Heart left ventricle (tissue), 16 donors: ENCODE data around the gene FNTB. TPM values are rescaled to one million over a fixed set of nuclear protein-coding genes. Genes with fewer than 3 reads are reported as not detected.

Experiments
- ATAC-seq, 4 donors: fragments of 200-7000 bp; cut with Tn5 transposase; one replicate each; pipeline ENCODE4 v1.9.1; 2020 to 2022; ENCODE audit warnings: moderate library complexity in 4 of 4, mild to moderate bottlenecking in 3 of 4, moderate number of reproducible peaks in 1 of 4
- DNase-seq, 5 donors: peaks; one replicate each; pipeline ENCODE4 v3.0.0-alpha.2; 2020
- H3K27ac ChIP-seq, 12 donors: fragments of 200-600 bp; sonication (generic) in 4 of 12; one replicate each; pipeline versions ENCODE4 v1.5.0 to v1.8.0; 2016 to 2022; ENCODE audit warnings: mild to moderate bottlenecking in 2 of 12
- H3K27me3 ChIP-seq, 9 donors: fragments of 200-600 bp; sonication (generic) in 2 of 9; one replicate each; pipeline versions ENCODE4 v1.5.1 to v1.8.0; 2016 to 2022; ENCODE audit warnings: mild to moderate bottlenecking in 3 of 9
- H3K36me3 ChIP-seq, 9 donors: fragments of 200-600 bp; sonication (generic) in 2 of 9; one replicate each; pipeline versions ENCODE4 v1.5.0 to v1.8.0; 2018 to 2022; ENCODE audit warnings: mild to moderate bottlenecking in 2 of 9
- H3K4me1 ChIP-seq, 12 donors: fragments of 200-600 bp; sonication (generic) in 4 of 12; one replicate each; pipeline versions ENCODE4 v1.5.0 to v1.8.0; 2016 to 2022; ENCODE audit warnings: mild to moderate bottlenecking in 3 of 12
- H3K4me3 ChIP-seq, 12 donors: fragments of 200-600 bp; sonication (generic) in 4 of 12; one replicate each; pipeline versions ENCODE4 v1.5.0 to v1.8.0; 2017 to 2022; ENCODE audit warnings: mild to moderate bottlenecking in 9 of 12, moderate library complexity in 4 of 12
- H3K9me3 ChIP-seq, 12 donors: fragments of 200-600 bp; sonication (generic) in 4 of 12; one replicate each; pipeline versions ENCODE4 v1.5.0 to v1.8.0; 2016 to 2022; ENCODE audit warnings: mild to moderate bottlenecking in 1 of 12
- CTCF ChIP-seq, 12 donors: fragments of 200-600 bp; sonication (generic) in 4 of 12; IDR thresholded peaks; one replicate each; pipeline versions ENCODE4 v1.5.0 to v1.8.0; 2018 to 2022; ENCODE audit warnings: antibody characterized with exemption in 12 of 12, mild to moderate bottlenecking in 5 of 12
- POLR2A ChIP-seq, 2 donors: fragments of 450-650 bp; IDR thresholded peaks; one replicate each; pipeline ENCODE4 v1.6.1; 2017; ENCODE audit warnings: antibody characterized with exemption in 2 of 2, mild to moderate bottlenecking in 2 of 2, moderate library complexity in 2 of 2
- WGBS, 4 donors: extraction: QIAGEN DNeasy Blood & Tissue Kit in 2 of 4; methylation state at CpG; one replicate each; pipeline versions ENCODE4 v1.1.5 to v1.1.7; 2013 to 2018; 5-methylcytosine and 5-hydroxymethylcytosine counted together
- intact Hi-C, 10 donors: fragments of 100-400 bp; cut with DNase I; formaldehyde crosslinking; loops; one replicate each; pipeline versions ENCODE4 v1.11.1 to v1.14.2; 2022
- polyA plus RNA-seq, 2 donors: library from polyadenylated mRNA; stranded (reverse); fragments of 200-250 nt; gene quantifications; one replicate each; pipeline ENCODE4 v1.2.3, GENCODE V29; 2013
- total RNA-seq, 9 donors: library from RNA; depleted of rRNA in 2 of 9; stranded (reverse); fragments of >200 nt in 2 of 9; fragmentation: NEBNext Ultra II Directional in 3 of 9; extraction: Animal tissue kit (Norgen Biotek cat#: 25700) in 3 of 9; gene quantifications; one replicate each; pipeline versions ENCODE4 v1.1.0 to v1.2.4, GENCODE V29; 2016 to 2023
- donor health status: ischemic (EF 13 %, LVEDD 7.1; RV severe dilation, severe dysfunction).
- donor health status: healthy with polysubstance abuse.
- donor health status: DM: no; HTN: yes; CAD: no.
- donor health status: DM: no; HTN: no; CAD: no.
- donor health status: ischemic (EF 25% LVEDD 6.9; RV normal size, moderate dysfunction).
- donor health status: ischemic (EF 25% LVEDD 5.7; RV mildly dilated, moderate dysfunction).
- donor health status: healthy.
- donor health status: DM: yes; HTN: yes; CAD: no.
- donor health status: ischemic (EF 35%, LVEDD 5.7; RV mildly dilated, moderate dysfunction).
- donor health status: nonischemic (EF 11% LVEDD 7.7; RV severe dilation, severe dysfunction).
- donor health status: DM: yes; HTN: yes; CAD: no.
- donor health status: PGD.
- donor health status: ischemic (EF 29% LVEDD 5.4; RV normal size, mild dysfunction).
- donor health status: nonischemic (EF 23%, LVEDD 6.1; RV moderate dilation, normal function).

FNTB gene
- total and polyA plus RNA-seq, 11 donors = 10.5 to 22.5 (median 16.7) TPM

- Histone ChIP-seq H3K4me1 (peaks cover 0 to 29% (median 0%) of the 10 kb centered on the region in 12 donors), H3K27me3 (no peaks in the 10 kb centered on the region), H3K27ac (no peak overlapping the region), H3K9me3 (no peaks in the 10 kb centered on the region), H3K36me3 (no peaks in the 10 kb centered on the region), H3K4me3 (no peak overlapping the region)
- 93 to 95% (median 94%) methylated on average over 3 of the region's 3 CpGs for WGBS, 4 donors
- DNase-seq = no peak
- no peak for TF ChIP-seq CTCF (IDR thresholded peaks at IDR 0.05)
- no peak for ATAC-seq
- intact Hi-C loops = no loop called here
These were observed 8.6 kb downstream of the FNTB start for GRCh38 chr14:64995291-64995690.

- no peaks in the 10 kb centered on the region for H3K27me3 ChIP-seq
- H3K4me3 ChIP-seq = no peak overlapping the region
- no peaks in the 10 kb centered on the region for H3K36me3 ChIP-seq
- peaks cover 0 to 25% (median 1%) of the 10 kb centered on the region in 12 donors for H3K4me1 ChIP-seq
- intact Hi-C loops = no loop called here
- DNase-seq = no peak
- no peak for ATAC-seq
- WGBS, 4 donors = 93 to 97% (median 96%) methylated on average over 7 of the region's 7 CpGs
- no peak overlapping the region for H3K27ac ChIP-seq
- TF ChIP-seq CTCF (IDR thresholded peaks at IDR 0.05) (no peak), POLR2A (IDR thresholded peaks at IDR 0.05) (no peak)
- no peaks in the 10 kb centered on the region for H3K9me3 ChIP-seq
These were observed 10.6 kb downstream of the FNTB start for GRCh38 chr14:64997108-64997794.

GRCh38 chr14:64998455-64998931 is 11.8 kb downstream of the FNTB start:
- intact Hi-C loops = no loop called here
- no peaks in the 10 kb centered on the region for H3K27me3 ChIP-seq
- TF ChIP-seq POLR2A (IDR thresholded peaks at IDR 0.05) (no peak), CTCF (IDR thresholded peaks at IDR 0.05) (no peak)

GRCh38 chr14:65000898-65001591 is 14.3 kb downstream of the FNTB start:
- 61 to 69% (median 69%) methylated on average over 6 of the region's 6 CpGs for WGBS, 4 donors
- intact Hi-C loops = no loop called here
- ATAC-seq (peak in 2 of 4 donors; percentile 44 to 57), DNase-seq (no peak)
- TF ChIP-seq POLR2A (IDR thresholded peaks at IDR 0.05) = no peak
- no peak for TF ChIP-seq CTCF (IDR thresholded peaks at IDR 0.05)
- H3K9me3 ChIP-seq = no peaks in the 10 kb centered on the region
- peaks cover 0 to 26% (median 1%) of the 10 kb centered on the region in 12 donors for H3K4me1 ChIP-seq
- peaks cover 0 to 15% (median 4%) of the 10 kb centered on the region in 9 donors for H3K36me3 ChIP-seq
- no peak overlapping the region for H3K4me3 ChIP-seq
- no peaks in the 10 kb centered on the region for H3K27me3 ChIP-seq
- H3K27ac ChIP-seq = peak overlapping the region in 6 of 12 donors; percentile 8 to 64 (median 42)

More at GRCh38 chr14:64998455-64998931, 11.8 kb downstream of the FNTB start:
- Histone ChIP-seq H3K27ac (no peak overlapping the region), H3K9me3 (no peaks in the 10 kb centered on the region), H3K4me3 (no peak overlapping the region), H3K36me3 (no peaks in the 10 kb centered on the region), H3K4me1 (peaks cover 0 to 26% (median 2%) of the 10 kb centered on the region in 12 donors)
- DNase-seq (no peak), ATAC-seq (no peak)
